Osteoblast (primary cell): ENCODE data around the gene LAD1. TPM values are rescaled to one million over a fixed set of nuclear protein-coding genes. Genes with fewer than 3 reads are reported as not detected.

Experiments
- DNase-seq: peaks from one replicate; pipeline ENCODE4 v3.0.0; 2011; ENCODE audit warnings: low spot score, mixed read lengths; ENCODE audit not compliant: insufficient read length; ENCODE audit errors: missing footprints
- H2AFZ ChIP-seq: 2 replicates; pipeline ENCODE4 v1.6.0; 2011; ENCODE audit warnings: mild to moderate bottlenecking, low read length
- H3K27ac ChIP-seq: 2 replicates; pipeline ENCODE4 v1.5.1; 2011; ENCODE audit warnings: mild to moderate bottlenecking, low read depth, low read length, moderate library complexity
- H3K27me3 ChIP-seq: 2 replicates; pipeline ENCODE4 v1.6.0; 2012; ENCODE audit warnings: mild to moderate bottlenecking, control low read depth, inconsistent platforms, low read length, moderate library complexity; ENCODE audit not compliant: insufficient read depth
- H3K36me3 ChIP-seq: 2 replicates; pipeline ENCODE4 v1.5.1; 2011; ENCODE audit warnings: mild to moderate bottlenecking, low read length, control low read depth, moderate library complexity; ENCODE audit not compliant: insufficient read depth
- H3K4me1 ChIP-seq: 2 replicates; pipeline ENCODE4 v1.5.1; 2011; ENCODE audit warnings: mild to moderate bottlenecking, low read length, control low read depth, moderate library complexity; ENCODE audit not compliant: insufficient read depth
- H3K4me2 ChIP-seq: 2 replicates; pipeline ENCODE4 v1.6.0; 2011; ENCODE audit warnings: mild to moderate bottlenecking, low read length; ENCODE audit not compliant: insufficient read depth
- H3K4me3 ChIP-seq: fragments of 200-600 bp; sonication (generic); 3 replicates; pipeline ENCODE4 v1.5.1; 2012; ENCODE audit warnings: mild to moderate bottlenecking, low read length, inconsistent platforms; ENCODE audit not compliant: insufficient read depth
- H3K79me2 ChIP-seq: 2 replicates; pipeline ENCODE4 v1.6.0; 2012; ENCODE audit warnings: mild to moderate bottlenecking, low read length, control low read depth, inconsistent platforms; ENCODE audit not compliant: insufficient read depth
- H3K9me3 ChIP-seq: 2 replicates; pipeline ENCODE4 v1.5.1; 2011; ENCODE audit warnings: low read depth, low read length, control low read depth
- H4K20me1 ChIP-seq: 2 replicates; pipeline ENCODE4 v1.6.0; 2012; ENCODE audit warnings: mild to moderate bottlenecking, low read length, control low read depth; ENCODE audit not compliant: insufficient read depth
- total RNA-seq: library from RNA; depleted of rRNA; stranded (reverse); fragments of >200 nt; gene quantifications from 2 replicates; pipeline ENCODE4 v1.2.3, GENCODE V29; 2012
- TF ChIP-seq, protein P1 (sequence below): IDR thresholded peaks from 2 replicates; pipeline ENCODE4 v1.5.1; 2011; ENCODE audit warnings: mild to moderate bottlenecking, low read depth, low read length, moderate library complexity; ENCODE audit errors: extremely low read depth

LAD1 gene
- total RNA-seq, 1 donor: not detected

DNA sequence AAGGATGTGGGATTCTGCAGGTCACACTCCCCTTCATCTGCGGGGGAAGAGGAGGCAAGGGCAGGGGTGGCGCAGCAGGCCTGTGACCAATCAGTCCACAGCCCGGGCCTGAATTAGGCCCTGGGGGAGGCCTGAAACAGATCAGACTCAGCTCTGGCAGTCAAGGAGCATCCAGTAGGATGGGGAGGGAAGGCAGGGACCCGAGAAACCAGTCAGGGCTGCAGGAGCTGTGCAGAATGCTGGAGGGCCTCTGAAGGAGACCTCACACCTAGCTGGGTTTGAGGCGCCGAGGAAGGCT lies 34.4 kb downstream of the LAD1 start:
- Histone ChIP-seq H3K4me1 (no peaks in the 10 kb centered on the region), H3K4me2 (no peak overlapping the region), H3K36me3 (no peaks in the 10 kb centered on the region), H4K20me1 (no peaks in the 10 kb centered on the region), H3K27ac (no peak overlapping the region), H3K27me3 (peaks cover 52% of the 10 kb centered on the region), H3K4me3 (no peak overlapping the region), H3K79me2 (no peaks in the 10 kb centered on the region), H3K9me3 (no peaks in the 10 kb centered on the region), H2AFZ (no peak overlapping the region)
- peak; percentile 43 for DNase-seq
- TF ChIP-seq, protein P1, sequence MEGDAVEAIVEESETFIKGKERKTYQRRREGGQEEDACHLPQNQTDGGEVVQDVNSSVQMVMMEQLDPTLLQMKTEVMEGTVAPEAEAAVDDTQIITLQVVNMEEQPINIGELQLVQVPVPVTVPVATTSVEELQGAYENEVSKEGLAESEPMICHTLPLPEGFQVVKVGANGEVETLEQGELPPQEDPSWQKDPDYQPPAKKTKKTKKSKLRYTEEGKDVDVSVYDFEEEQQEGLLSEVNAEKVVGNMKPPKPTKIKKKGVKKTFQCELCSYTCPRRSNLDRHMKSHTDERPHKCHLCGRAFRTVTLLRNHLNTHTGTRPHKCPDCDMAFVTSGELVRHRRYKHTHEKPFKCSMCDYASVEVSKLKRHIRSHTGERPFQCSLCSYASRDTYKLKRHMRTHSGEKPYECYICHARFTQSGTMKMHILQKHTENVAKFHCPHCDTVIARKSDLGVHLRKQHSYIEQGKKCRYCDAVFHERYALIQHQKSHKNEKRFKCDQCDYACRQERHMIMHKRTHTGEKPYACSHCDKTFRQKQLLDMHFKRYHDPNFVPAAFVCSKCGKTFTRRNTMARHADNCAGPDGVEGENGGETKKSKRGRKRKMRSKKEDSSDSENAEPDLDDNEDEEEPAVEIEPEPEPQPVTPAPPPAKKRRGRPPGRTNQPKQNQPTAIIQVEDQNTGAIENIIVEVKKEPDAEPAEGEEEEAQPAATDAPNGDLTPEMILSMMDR: no peak

DNA sequence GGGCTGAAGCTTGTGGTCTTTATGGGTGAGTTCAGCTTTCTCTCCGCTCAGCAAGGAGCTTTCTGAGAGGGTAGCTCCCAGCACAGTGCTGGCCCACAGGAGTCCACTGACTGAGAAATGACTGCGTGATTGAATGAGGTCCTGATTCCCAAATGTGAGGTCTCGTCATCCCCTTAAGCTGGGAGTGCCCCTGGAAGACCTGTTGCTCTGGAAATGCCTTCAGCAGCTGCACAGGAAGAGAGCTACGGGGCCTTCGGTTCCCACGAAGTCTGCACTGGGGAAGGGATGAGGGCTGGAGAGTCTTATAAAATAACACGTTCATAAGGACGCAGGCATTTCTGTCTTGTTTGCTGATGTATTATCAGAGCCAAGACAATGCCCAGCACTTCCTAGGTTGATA lies 35.7 kb downstream of the LAD1 start:
- H3K36me3 ChIP-seq: no peaks in the 10 kb centered on the region
- TF ChIP-seq, protein P1: no peak
- no peaks in the 10 kb centered on the region for H3K9me3 ChIP-seq
- no peaks in the 10 kb centered on the region for H4K20me1 ChIP-seq
- H3K27me3 ChIP-seq: peaks cover 40% of the 10 kb centered on the region
- H3K4me1 ChIP-seq: no peaks in the 10 kb centered on the region
- no peaks in the 10 kb centered on the region for H3K79me2 ChIP-seq
- peak; percentile 66 for DNase-seq
- H3K4me2 ChIP-seq: no peak overlapping the region
- no peak overlapping the region for H3K27ac ChIP-seq
- no peak overlapping the region for H3K4me3 ChIP-seq
- no peak overlapping the region for H2AFZ ChIP-seq

DNA sequence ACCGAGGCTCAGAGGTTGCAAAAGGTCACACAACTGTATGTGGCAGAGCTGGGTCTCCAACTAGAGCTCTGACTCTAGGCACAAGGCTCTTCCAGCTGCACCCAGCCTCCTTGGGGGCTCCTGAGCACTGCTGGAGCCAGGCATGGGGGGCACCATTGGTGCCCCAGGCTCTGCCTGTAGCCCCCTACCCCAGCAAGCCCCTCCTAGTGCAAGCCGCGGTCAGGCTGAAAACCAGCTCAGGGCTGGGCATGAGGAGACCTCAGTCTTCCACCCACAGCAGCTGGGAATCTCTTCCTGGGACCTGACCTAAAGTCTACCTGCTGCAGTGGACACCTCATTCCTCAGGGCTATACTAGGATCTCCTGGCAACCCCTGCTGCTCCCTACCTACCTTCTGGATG lies 36.2 kb downstream of the LAD1 start:
- Histone ChIP-seq H2AFZ (no peak overlapping the region), H3K4me1 (no peaks in the 10 kb centered on the region), H3K4me2 (no peak overlapping the region), H4K20me1 (no peaks in the 10 kb centered on the region), H3K9me3 (no peaks in the 10 kb centered on the region), H3K36me3 (no peaks in the 10 kb centered on the region), H3K79me2 (no peaks in the 10 kb centered on the region), H3K4me3 (no peak overlapping the region), H3K27me3 (peaks cover 35% of the 10 kb centered on the region), H3K27ac (no peak overlapping the region)
- TF ChIP-seq, protein P1: no peak
- peak; percentile 87 for DNase-seq

DNA sequence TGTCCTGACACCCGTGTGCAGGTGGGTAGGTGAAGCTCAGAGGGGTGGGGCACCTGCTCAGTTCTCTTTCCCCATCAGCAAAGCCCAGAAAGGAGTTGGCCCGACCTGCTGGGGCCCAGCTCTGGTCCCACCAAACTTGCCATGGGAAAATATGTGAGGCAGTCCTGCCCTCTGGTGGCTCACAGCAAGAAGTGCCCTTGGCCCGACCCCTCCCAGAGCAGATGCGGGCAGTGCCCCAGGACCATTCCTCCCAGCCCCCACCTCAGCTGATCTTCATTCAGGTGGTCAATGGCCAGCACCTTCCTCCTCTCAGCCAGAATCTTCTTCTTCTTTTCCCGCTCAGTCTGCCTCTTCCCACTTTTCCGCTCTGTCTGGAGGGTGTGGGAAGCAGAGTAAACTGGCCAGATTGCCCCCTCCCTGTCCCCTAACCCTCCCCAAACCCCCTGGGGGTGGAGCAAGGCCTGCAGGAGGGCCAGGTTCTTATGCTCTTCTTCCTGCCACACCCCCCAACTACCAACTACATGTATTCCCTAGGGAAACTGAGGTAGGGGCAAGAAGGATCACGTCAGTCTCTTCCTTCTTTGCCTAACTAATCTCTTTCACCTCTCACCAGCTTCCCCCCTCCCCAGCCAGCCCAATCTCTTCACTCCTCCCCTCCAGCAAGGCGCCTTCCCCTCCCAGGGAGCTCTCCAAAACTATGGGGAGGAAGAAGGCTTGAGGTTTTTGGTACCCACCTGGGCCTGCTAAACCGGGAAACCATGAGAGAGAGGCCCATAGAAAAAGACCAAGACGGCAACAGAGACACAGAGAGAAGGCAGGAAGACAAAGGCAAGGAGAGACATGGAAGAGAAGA lies 37.2 kb downstream of the LAD1 start:
- Histone ChIP-seq H3K4me1 (no peaks in the 10 kb centered on the region), H3K4me3 (no peak overlapping the region), H3K36me3 (no peaks in the 10 kb centered on the region), H3K4me2 (no peak overlapping the region), H3K79me2 (no peaks in the 10 kb centered on the region), H4K20me1 (no peaks in the 10 kb centered on the region), H3K27me3 (peaks cover 25% of the 10 kb centered on the region), H3K27ac (no peak overlapping the region), H3K9me3 (no peaks in the 10 kb centered on the region), H2AFZ (no peak overlapping the region)
- DNase-seq: peak; percentile 98
- TF ChIP-seq, protein P1: peak; percentile 78
